HCT116 (cell line): ENCODE results near the gene FIBCD1.

Experiments used
- EZH2 ChIP-seq: fragments of 200-600 bp; sonication (generic); IDR thresholded peaks from 2 replicates; pipeline ENCODE4 v1.6.1; 2017; ENCODE audit warnings: antibody characterized with exemption, mixed run types
- EZH2phosphoT487 ChIP-seq: fragments of 200-600 bp; IDR thresholded peaks from 2 replicates; pipeline ENCODE4 v1.6.1; 2018; ENCODE audit warnings: antibody characterized with exemption, borderline replicate concordance
- FOSL1 ChIP-seq: IDR thresholded peaks from 2 replicates; pipeline ENCODE4 v1.6.1; 2012; ENCODE audit warnings: low read depth
- POLR2A ChIP-seq: IDR thresholded peaks from 2 replicates; pipeline ENCODE4 v1.7.0; 2011; ENCODE audit warnings: borderline replicate concordance; ENCODE audit not compliant: insufficient read depth, insufficient read length; ENCODE audit errors: extremely low read depth
- POLR2AphosphoS5 ChIP-seq: IDR thresholded peaks from 2 replicates; pipeline ENCODE4 v1.6.1; 2011; ENCODE audit warnings: mild to moderate bottlenecking, low read depth, low read length, moderate library complexity
- RAD21 ChIP-seq: IDR thresholded peaks from 2 replicates; pipeline ENCODE4 v1.6.1; 2012; ENCODE audit warnings: low read depth, mild to moderate bottlenecking
- SRF ChIP-seq: IDR thresholded peaks from 2 replicates; pipeline ENCODE4 v1.6.1; 2012; ENCODE audit warnings: low read depth
- TCF7L2 ChIP-seq: IDR thresholded peaks from 2 replicates; pipeline ENCODE4 v1.7.0; 2011; ENCODE audit warnings: borderline replicate concordance, inconsistent platforms; ENCODE audit not compliant: insufficient read depth, insufficient read length; ENCODE audit errors: extremely low read depth
- YY1 ChIP-seq: IDR thresholded peaks from 2 replicates; pipeline ENCODE4 v1.6.1; 2011; ENCODE audit warnings: low read length, low read depth, moderate library complexity, mild to moderate bottlenecking; ENCODE audit not compliant: insufficient replicate concordance; ENCODE audit errors: extremely low read depth
- ZFX ChIP-seq: fragments of 450-650 bp; IDR thresholded peaks from 2 replicates; pipeline ENCODE4 v1.6.1; 2017
- ZNF274 ChIP-seq: fragments of 200-500 bp; sonication (Bioruptor generic); IDR thresholded peaks from 2 replicates; pipeline ENCODE4 v1.6.1; 2014; ENCODE audit warnings: mild to moderate bottlenecking, low read depth, low read length, inconsistent platforms
- TF ChIP-seq, protein P1 (sequence below), 3 experiments: fragments of 200-600 bp in 1 of 3; sonication (generic) in 1 of 3; IDR thresholded peaks in 2 of 3; conservative IDR thresholded peaks in 1 of 3; 2 replicates each; pipeline ENCODE4 v1.5.1; 2012 to 2017; ENCODE audit warnings: low read depth in 2 of 3, low read length in 2 of 3, antibody characterized with exemption in 1 of 3, borderline replicate concordance in 1 of 3, control low read depth in 1 of 3, mild to moderate bottlenecking in 1 of 3, mixed read lengths in 1 of 3, mixed run types in 1 of 3, moderate library complexity in 1 of 3; ENCODE audit not compliant: insufficient read depth in 1 of 3
- TF ChIP-seq, protein P2 (sequence below): IDR thresholded peaks from 2 replicates; pipeline ENCODE4 v1.6.1; 2012

DNA sequence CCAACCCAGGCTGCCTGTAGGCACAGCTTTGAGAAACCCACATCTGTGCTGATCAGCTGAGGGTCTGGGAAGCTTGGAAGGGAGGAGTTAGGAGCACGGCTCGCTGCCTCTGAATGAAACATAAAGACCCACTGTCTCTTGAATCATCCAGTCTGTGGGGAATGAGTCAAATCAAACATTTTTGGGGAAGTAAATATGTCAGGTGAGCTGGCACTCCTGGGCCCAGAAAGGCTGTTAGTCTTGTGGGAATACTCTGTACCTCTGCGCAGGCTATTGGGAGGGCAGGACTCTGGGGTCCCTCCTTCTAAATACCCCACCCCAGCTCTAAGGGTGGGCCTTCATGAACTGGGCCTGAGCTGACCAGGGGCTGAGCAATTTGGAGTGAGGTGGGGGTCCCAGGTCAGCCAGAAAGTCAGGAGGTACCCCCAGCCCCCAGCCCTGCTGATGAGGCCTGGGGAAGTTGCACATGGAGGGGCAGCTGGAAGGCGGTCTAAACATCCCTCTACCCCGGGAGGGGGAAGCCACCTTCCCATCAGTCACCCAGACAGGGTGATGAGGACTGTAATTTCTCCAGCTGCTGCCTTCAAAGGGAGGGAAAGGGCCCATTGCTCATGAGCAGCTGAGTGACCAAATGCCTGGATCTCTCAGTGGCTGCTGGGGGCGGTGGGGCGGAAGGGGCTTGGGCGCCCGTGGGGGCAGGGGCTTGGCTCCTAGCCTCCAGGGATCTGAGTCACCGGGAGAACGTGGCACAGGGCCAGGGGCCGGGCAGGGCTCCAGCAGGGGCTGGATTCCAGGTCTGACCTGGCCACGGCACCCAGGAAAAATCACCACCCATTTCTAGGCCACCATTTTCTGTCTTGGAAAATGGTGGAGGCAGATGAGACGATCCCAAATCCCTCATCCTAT, 10.8 kb downstream of the FIBCD1 start:
- TF ChIP-seq, protein P1, sequence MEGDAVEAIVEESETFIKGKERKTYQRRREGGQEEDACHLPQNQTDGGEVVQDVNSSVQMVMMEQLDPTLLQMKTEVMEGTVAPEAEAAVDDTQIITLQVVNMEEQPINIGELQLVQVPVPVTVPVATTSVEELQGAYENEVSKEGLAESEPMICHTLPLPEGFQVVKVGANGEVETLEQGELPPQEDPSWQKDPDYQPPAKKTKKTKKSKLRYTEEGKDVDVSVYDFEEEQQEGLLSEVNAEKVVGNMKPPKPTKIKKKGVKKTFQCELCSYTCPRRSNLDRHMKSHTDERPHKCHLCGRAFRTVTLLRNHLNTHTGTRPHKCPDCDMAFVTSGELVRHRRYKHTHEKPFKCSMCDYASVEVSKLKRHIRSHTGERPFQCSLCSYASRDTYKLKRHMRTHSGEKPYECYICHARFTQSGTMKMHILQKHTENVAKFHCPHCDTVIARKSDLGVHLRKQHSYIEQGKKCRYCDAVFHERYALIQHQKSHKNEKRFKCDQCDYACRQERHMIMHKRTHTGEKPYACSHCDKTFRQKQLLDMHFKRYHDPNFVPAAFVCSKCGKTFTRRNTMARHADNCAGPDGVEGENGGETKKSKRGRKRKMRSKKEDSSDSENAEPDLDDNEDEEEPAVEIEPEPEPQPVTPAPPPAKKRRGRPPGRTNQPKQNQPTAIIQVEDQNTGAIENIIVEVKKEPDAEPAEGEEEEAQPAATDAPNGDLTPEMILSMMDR (IDR thresholded peaks at IDR 0.05 in 2 of 3, conservative IDR thresholded peaks at IDR 0.05 in 1 of 3; ENCODE audit: borderline replicate concordance in 1 of 3, insufficient read depth in 1 of 3, low read depth in 2 of 3, low read length in 2 of 3): no peak
- TF ChIP-seq EZH2 (no peak), EZH2phosphoT487 (no peak), TCF7L2 (no peak), POLR2A (no peak), FOSL1 (no peak), SRF (no peak), POLR2AphosphoS5 (peak; percentile 59; the same call in 1 of the 2 replicates), YY1 (peak; percentile 79), ZNF274 (no peak), ZFX (no peak), RAD21 (no peak)
- TF ChIP-seq, protein P2, sequence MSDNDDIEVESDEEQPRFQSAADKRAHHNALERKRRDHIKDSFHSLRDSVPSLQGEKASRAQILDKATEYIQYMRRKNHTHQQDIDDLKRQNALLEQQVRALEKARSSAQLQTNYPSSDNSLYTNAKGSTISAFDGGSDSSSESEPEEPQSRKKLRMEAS: no peak
